Measurements from ENCODE around the gene SLC2A5.

DNA sequence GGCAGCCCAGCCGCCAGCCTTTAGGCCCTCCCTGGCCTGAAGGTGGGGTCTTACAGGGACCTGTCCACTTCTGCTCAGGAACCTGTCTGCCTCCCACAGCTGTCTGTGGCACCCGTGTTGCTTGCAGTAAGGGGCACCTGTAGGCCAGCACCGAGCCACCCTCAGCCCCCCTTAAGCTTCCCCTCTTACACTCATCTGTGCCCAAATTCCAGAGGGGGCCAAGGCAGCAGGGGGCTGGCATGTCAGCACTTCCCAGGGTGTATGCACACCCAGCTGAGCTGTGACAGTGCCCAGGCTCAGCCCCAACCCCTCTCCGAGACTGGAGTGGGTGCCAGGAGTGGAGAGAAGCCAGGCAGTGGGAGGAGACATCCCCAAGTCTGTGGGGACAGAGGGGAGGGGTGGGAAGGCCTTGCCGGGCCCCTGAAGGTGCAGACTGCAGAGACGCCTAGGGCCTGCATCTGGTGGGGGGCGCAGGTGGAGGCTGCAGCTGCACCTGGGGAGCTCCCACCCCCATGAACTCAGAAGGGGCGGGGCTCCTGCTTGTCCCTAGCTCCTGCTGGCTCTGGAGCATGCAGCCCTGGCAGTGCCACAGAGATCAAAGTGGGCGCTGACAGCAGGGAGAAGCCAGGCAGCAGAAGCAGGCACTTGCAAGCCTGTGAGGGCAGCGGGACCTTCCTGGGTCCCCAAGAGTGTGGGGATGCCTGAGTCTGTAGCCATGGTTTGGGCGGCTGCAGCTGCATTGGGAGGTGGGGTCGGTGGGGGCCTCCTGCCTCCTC lies 37.8 kb downstream of the SLC2A5 start:
- TF ChIP-seq, protein P1, sequence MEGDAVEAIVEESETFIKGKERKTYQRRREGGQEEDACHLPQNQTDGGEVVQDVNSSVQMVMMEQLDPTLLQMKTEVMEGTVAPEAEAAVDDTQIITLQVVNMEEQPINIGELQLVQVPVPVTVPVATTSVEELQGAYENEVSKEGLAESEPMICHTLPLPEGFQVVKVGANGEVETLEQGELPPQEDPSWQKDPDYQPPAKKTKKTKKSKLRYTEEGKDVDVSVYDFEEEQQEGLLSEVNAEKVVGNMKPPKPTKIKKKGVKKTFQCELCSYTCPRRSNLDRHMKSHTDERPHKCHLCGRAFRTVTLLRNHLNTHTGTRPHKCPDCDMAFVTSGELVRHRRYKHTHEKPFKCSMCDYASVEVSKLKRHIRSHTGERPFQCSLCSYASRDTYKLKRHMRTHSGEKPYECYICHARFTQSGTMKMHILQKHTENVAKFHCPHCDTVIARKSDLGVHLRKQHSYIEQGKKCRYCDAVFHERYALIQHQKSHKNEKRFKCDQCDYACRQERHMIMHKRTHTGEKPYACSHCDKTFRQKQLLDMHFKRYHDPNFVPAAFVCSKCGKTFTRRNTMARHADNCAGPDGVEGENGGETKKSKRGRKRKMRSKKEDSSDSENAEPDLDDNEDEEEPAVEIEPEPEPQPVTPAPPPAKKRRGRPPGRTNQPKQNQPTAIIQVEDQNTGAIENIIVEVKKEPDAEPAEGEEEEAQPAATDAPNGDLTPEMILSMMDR (IDR thresholded peaks at IDR 0.05) = no peak
- TF ChIP-seq EP300 (IDR thresholded peaks at IDR 0.05) = no peak

All from gastroesophageal sphincter (tissue), 3 donors.